HG03520 (cell line): ENCODE measurements around the gene TBC1D9B.

ENCODE experiments used
- ATAC-seq: cut with Tn5 transposase; IDR thresholded peaks from one replicate; pipeline ENCODE4 v1.9.1; 2021; ENCODE audit warnings: mild to moderate bottlenecking, moderate library complexity; ENCODE audit not compliant: unreplicated experiment

TBC1D9B gene

GRCh38 chr5:179870952-179871351, 36.7 kb downstream of the TBC1D9B start:
- no peak for ATAC-seq

GRCh38 chr5:179870403-179870903, 37.2 kb downstream of the TBC1D9B start:
- ATAC-seq = no peak

- no peak for ATAC-seq
These were observed 37.9 kb downstream of the TBC1D9B start for GRCh38 chr5:179869641-179870402.

DNA sequence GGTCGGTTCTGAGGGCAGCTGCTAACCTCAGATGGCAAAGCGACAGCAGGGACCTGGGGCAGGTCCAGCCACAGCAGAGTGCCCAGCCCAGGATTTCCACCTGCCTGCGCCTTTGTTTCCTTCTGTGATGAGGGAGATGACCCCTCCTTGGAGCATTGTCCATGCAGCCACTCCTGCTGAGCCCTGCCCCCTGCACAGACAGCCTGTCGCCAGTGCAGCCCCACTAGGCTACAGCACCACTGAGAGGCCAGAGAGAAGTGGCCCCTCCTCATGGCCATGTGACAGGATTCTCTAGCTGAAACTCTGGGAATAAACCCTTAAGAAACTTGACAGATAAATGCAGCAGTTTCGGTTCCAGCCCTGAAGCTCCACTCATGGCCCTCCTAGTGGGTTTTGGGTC, 38.6 kb downstream of the TBC1D9B start:
- ATAC-seq = no peak

DNA sequence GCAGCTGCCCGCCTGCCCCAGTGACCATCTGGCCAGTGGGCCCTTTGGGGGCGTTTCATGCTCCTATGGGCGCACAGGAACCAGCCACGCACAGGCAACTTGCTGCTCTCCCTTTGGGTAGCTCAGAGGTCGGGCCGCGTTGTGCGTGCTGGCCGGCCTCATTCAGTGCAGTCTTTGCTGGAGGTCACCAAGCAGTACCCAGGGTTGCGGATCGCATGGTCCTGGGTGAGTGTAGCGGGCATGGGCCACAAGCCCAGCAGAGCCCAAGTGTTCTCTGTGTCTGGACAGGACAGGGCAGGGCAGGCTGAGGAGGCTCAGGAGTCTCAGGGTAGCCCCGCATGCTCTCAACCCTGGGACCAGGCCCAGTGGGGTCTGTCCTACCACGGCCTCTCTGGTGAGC, 39.2 kb downstream of the TBC1D9B start:
- no peak for ATAC-seq

DNA sequence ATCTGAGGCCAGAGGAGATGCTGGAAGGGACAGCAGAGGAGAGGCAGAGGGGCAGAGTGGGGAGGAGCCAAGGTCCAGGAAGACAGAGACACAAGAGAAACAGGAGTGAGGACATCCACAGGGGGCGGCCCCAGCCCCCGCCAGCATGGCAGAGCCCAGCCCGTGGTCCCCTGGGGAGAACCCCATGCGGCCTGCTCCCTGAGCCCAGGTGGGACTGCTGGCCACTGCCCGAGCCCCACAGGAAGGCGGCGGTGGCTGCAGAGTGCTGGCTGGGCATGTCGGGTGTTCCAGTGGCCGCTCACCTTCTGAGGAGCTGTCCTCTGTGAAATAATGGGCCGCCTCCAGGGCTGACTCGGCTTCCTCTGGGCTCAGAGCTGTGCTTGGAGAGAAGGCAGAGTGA, 40.2 kb downstream of the TBC1D9B start:
- no peak for ATAC-seq

DNA sequence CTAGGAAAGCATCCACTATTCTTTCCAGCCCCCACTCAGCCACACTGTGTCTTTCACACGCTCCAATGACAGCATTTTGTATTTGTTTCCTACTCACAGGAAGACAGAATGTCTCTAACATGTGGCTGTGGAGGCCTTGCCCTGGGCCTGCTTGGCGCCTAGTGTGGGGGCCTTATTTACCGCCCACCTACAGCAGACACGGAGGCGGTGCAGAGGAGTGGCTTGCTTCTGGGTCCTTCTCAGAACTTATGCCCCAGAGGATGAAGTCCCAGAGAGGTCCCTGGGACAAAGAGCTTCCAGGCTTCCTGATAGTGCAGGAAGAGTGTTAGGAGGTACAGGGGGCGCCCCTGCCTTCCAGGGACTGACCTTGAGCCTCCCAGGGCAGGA, 40.6 kb downstream of the TBC1D9B start:
- no peak for ATAC-seq

- no peak for ATAC-seq
These were observed 41.2 kb downstream of the TBC1D9B start for GRCh38 chr5:179866241-179867078.

GRCh38 chr5:179865491-179866240, 42.0 kb downstream of the TBC1D9B start:
- ATAC-seq = no peak

DNA sequence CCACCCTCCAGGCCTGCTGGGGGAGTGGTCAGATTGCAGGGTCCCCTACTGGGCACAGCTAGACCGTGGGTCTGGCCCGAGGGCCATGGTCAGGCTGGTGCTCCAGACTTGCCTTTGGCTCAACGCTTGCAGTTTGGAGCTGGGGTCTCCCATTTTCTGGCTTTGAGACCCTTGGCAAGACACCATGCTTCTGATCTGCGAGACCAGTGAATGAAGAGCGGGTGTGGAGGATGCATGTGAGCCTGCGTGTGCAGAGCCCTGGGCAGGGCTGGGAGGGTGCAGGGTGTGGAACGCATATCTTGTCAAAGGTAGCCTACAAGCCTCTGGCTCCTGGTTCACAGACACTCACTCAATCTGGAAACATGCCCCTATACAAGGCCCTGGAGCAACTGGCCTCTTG, 43.0 kb downstream of the TBC1D9B start:
- no peak for ATAC-seq

- ATAC-seq = no peak
These were observed 44.1 kb downstream of the TBC1D9B start for GRCh38 chr5:179863449-179864085.

- ATAC-seq = no peak
These were observed 44.8 kb downstream of the TBC1D9B start for GRCh38 chr5:179862891-179863290.

DNA sequence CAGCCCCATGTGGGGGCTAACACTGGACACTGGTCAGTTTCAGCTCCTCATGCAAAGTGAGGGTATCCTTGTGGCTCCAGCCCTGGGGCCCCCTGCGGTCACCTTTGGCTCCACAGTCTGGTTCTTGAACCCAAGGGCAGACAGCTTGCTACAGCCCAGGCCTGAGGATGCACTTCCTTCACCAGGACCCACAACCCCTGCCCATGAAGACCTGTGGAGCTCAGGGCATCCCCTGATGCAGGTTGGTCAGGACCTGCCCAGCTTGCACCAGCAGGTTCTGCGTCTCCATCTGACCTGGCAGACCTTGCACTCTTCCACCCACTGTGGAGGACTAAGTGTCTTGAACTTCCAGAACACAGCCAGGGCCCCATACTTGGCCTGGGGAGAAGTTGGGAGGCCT, 45.4 kb downstream of the TBC1D9B start:
- ATAC-seq = no peak

DNA sequence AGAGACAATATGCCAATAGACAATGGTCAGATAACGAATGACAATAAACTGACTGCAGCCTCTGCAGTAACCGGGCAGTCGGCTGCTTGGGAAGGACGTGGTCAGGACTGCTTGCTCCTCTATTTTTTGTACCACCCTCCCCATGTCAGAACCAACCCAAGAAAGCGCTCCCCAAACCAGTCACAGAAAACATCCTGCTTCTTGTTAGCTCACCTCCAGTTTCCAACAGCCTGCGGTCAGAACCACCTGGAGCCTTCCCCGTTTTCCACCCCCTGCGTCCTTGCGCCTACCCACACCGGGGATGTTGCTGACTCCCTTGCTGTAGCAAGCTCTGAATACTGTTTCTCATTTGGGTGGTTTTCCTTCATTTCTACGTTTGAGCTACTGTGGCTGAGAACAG, 47.4 kb downstream of the TBC1D9B start:
- ATAC-seq = no peak

DNA sequence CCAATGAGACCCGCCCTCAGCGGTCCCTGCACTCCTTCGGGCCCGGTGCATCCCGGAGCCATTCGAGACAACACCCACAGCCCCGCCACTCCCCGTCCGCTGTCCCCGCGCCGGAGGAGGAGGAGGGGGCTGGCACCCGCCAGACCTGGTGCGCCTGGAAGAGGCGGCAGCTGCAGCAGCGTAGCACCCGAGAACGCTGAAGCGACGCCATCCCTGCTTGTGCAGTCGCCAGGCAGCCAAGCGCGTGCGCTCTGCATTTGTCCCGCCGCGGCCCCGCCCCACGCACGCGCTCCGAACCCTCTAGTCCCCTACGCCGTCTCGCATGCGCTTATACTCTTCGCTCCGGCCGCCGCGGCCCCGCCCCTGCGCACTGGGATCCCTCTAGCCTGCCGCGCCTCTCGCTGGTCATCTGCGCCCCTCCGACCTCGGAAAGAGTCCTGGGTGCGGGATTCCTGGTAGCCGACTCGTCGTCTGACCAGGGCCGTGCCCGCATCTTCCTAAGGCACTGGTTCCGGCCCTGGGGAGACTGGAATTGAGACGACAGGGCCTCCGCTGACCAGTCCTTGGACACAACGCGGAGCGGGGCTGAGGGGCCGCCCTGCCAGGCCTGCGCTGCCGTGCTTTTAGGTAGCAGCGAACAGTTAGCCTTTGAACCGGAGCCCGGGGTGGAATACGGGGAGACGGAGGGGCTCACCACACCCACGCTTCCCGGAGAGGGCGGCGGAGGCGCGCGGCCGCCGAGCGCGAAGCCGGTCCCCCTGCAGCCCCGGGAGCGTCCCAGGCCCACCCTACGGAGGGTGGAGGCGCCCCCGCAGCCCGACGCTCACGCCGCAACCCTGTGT, 48.9 kb downstream of the TBC1D9B start, which contains the start of gene MRNIP:
MRNIP (minus strand) TSS at position 232 of the 842 bp plus-strand sequence; CDS start at position 211, 21 bp downstream.
- peak; percentile 95 for ATAC-seq

GRCh38 chr5:179858241-179858585, 49.5 kb downstream of the TBC1D9B start:
- peak; percentile 33 for ATAC-seq

DNA sequence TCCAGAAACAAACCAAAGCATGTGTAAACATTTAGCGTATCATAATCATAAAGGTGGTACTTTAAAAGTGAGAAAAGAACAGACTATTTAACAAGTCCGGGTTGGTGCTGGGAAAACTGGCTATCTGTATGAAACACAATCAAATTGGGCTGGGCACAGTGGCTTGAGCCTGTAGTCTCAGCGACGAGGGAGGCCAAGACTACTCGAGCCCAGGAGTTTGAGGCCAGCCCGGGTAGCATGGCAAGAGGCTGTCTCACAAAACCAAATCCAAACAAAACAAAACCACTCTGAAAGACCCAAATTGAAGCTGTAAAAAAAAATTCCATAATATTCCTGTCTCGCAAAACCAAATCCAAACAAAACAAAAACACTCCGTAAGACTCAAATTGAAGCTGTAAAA, 53.3 kb downstream of the TBC1D9B start:
- no peak for ATAC-seq

DNA sequence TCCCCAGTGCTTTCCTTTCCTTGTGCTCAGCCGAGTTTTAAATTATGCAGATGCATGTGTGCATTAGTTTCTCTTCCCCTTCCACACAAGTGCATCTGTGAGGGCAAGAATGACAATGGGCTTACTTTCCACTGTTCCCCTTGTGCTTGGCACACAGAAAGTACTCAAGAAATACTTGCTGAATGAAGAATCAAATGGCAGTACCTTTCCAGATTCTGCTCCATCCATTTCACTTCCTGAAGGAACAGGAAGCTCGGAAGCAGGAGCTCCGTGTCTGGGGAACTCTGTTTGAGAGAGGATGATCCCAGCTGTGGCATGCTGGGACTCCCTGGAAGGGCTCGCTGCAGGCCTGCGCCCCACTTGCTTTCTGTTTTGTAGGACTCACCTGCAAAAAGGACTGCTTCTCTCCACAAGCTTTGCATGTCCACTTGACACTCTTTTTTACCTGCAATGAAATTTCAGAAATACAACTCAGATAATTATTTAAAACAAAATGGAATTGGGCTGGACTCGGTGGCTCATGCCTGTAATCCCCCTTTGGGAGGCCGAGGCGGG, 54.6 kb downstream of the TBC1D9B start:
- peak; percentile 86 for ATAC-seq

DNA sequence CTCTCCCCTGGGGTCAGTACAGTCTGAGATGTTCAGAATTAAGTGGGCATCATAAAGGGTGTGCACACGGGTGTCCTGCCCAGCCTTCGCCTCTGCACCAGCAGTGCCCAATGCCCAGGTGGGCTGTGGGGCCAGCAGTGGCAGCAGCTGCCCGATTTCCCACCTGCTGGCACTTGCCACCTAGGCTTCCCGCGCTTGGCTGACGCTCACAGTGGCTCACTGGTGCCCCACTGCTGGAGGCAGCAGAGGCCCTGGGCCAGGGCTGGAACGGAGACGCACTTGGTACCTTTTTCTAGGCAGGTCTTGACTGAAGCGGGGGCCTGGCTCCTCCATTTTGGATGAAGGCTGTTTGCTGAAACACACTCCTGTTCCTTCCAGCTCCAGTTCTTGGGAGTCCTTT, 66.1 kb downstream of the TBC1D9B start:
- no peak for ATAC-seq

GRCh38 chr5:179840766-179841165, 66.9 kb downstream of the TBC1D9B start:
- no peak for ATAC-seq
